Measurements from ENCODE around the gene MERTK.

MERTK gene

DNA sequence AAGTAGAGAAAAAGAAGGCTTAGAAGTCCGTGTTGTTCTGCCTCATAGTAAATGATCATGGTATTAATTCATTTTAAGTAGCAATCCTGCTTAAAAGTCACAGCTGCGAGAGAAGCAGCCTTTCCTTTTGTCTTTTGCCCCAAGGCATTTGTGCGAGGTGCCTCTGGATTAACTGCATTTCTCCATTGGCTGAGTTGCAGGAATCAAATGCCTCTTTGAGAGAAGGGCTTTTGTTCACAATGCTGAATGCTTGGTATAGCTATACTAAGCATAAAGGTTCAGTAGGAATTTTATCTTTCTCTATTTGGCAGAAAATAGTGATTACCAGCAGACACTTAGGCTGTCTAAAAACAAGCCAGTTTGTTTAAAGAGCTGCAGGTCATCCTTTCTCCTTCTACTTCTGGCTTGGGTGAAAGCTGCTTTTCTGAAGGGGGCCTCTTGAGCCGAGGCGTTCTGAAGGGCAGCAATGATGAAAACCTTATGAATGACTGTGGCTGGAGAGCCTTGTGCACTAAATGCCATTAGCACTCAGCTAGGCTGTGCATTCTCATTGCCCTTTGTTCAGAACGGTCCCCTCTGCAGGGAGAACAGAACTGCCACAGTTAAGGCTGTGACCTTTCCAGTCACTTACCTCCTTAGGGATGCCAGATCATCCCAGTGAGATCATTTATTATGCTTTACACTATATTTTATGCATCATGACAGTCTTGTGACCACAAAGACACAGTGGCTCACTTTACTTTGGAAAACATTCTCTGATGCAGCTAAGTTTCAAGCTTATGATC, 87.9 kb downstream of the MERTK start:
- H3K9ac ChIP-seq (ENCODE audit: low read depth, low read length): no peak overlapping the region
- H3K36me3 ChIP-seq (ENCODE audit: insufficient read depth, low read length): no peaks in the 10 kb centered on the region
- no peaks in the 10 kb centered on the region for H3K4me1 ChIP-seq (ENCODE audit: insufficient read depth, low read length)
- H3K9me3 ChIP-seq (ENCODE audit: control insufficient read depth, insufficient read depth, low read length): no peaks in the 10 kb centered on the region

DNA sequence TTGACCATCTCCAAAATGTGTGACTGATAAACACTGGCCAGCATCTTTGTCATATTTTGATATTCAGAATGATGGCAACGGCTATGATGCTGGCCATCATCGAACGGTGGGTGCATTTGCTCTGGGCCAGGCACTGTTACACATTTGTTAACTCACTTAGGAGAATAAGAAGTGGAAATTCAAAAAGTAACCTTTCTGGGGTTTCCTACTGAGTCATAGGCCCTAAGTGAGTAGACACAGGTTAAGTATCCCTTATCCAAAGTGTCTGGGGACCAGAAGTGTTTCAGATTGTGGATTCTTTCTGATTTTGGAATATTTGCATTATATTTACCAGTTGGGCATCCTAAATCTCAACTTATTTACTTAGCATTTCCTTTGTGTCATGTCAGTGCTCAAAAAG, 92.0 kb downstream of the MERTK start:
- Histone ChIP-seq H3K36me3 (ENCODE audit: insufficient read depth, low read length) (no peaks in the 10 kb centered on the region), H3K9me3 (ENCODE audit: control insufficient read depth, insufficient read depth, low read length) (no peaks in the 10 kb centered on the region), H3K4me1 (ENCODE audit: insufficient read depth, low read length) (no peaks in the 10 kb centered on the region), H3K9ac (ENCODE audit: low read depth, low read length) (no peak overlapping the region)

DNA sequence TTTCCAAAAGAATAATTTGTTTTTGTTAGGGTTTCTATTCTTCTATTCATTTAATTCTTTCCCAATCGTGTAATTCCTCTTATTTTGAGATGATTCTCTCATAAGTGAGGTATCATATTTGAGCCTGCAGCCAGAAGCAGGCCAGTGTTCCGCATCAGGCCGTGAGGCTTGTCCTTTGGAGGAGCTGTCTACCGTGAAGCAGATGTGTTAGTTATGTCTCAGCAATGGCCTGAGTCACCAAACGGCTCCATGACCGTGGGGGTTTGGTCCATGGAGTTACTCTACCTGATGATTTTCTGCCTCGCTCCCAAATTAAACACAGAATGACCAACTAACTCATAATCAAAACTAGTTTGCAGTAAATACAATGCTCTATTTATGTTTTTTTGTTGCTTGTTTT, 92.4 kb downstream of the MERTK start:
- no peak overlapping the region for H3K9ac ChIP-seq (ENCODE audit: low read depth, low read length)

DNA sequence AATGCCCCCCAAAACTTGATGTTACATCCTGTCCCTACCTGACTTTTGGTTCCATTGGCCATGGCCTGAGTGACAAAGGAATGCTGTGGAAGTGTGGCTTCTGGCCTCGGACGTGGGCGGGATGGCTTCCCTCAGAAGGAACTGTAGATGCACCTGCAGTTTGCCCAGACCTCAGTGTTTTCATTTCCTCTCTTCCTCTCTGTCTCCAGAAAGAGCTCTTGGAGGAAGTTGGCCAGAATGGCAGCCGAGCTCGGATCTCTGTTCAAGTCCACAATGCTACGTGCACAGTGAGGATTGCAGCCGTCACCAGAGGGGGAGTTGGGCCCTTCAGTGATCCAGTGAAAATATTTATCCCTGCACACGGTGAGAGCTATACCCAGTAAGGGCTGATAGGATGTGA, 95.6 kb downstream of the MERTK start:
- H3K9me3 ChIP-seq (ENCODE audit: control insufficient read depth, insufficient read depth, low read length): no peaks in the 10 kb centered on the region
- no peak overlapping the region for H3K9ac ChIP-seq (ENCODE audit: low read depth, low read length)
- no peaks in the 10 kb centered on the region for H3K4me1 ChIP-seq (ENCODE audit: insufficient read depth, low read length)
- H3K36me3 ChIP-seq (ENCODE audit: insufficient read depth, low read length): no peaks in the 10 kb centered on the region; the same call in 1 of the 2 replicates

More for the DNA sequence above, 92.4 kb downstream of the MERTK start:
- Histone ChIP-seq H3K4me1 (ENCODE audit: insufficient read depth, low read length) (no peaks in the 10 kb centered on the region), H3K9me3 (ENCODE audit: control insufficient read depth, insufficient read depth, low read length) (no peaks in the 10 kb centered on the region), H3K36me3 (ENCODE audit: insufficient read depth, low read length) (no peaks in the 10 kb centered on the region)

DNA sequence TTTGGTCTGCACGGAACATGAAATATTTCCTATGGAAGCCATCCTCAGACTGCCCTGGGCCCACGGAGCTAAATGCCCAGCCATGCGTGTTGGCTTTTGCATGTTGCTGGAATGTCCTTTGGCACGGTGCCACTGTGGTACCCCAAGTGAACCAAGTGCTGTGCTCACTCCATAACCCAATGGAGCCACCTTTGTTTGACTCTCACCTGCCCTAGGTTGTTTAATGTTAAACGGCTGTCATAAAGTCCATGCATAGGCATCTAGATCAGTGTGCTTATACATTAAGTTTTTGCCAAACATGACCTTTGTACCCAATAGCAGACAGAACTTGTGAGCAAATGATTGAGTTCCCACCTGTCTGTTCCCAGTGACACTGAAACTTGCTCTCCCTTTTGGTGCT, 96.7 kb downstream of the MERTK start:
- Histone ChIP-seq H3K9ac (ENCODE audit: low read depth, low read length) (no peak overlapping the region), H3K36me3 (ENCODE audit: insufficient read depth, low read length) (no peaks in the 10 kb centered on the region; the same call in 1 of the 2 replicates), H3K9me3 (ENCODE audit: control insufficient read depth, insufficient read depth, low read length) (no peaks in the 10 kb centered on the region), H3K4me1 (ENCODE audit: insufficient read depth, low read length) (no peaks in the 10 kb centered on the region)

DNA sequence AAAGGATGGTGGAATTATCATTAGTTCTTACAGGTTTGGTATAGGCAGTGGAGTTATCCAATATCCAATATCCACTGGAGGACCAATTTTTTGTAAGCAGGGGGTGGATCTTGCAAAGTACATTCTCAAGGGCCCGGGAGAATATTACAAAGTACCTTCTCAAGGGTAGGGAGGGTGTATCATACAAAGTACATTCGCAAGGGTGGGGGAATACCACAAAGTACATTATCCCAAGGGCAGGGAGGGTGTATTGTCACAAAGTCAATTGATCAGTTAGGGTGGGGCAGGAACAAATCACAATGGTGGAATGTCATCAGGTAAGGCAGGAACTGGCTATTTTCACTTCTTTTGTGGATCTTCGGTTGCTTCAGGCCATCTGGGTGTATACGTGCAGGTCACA, 101.4 kb downstream of the MERTK start:
- Histone ChIP-seq H3K4me1 (ENCODE audit: insufficient read depth, low read length) (no peaks in the 10 kb centered on the region), H3K9me3 (ENCODE audit: control insufficient read depth, insufficient read depth, low read length) (no peaks in the 10 kb centered on the region), H3K9ac (ENCODE audit: low read depth, low read length) (no peak overlapping the region), H3K36me3 (ENCODE audit: insufficient read depth, low read length) (no peaks in the 10 kb centered on the region; the same call in 1 of the 2 replicates)

DNA sequence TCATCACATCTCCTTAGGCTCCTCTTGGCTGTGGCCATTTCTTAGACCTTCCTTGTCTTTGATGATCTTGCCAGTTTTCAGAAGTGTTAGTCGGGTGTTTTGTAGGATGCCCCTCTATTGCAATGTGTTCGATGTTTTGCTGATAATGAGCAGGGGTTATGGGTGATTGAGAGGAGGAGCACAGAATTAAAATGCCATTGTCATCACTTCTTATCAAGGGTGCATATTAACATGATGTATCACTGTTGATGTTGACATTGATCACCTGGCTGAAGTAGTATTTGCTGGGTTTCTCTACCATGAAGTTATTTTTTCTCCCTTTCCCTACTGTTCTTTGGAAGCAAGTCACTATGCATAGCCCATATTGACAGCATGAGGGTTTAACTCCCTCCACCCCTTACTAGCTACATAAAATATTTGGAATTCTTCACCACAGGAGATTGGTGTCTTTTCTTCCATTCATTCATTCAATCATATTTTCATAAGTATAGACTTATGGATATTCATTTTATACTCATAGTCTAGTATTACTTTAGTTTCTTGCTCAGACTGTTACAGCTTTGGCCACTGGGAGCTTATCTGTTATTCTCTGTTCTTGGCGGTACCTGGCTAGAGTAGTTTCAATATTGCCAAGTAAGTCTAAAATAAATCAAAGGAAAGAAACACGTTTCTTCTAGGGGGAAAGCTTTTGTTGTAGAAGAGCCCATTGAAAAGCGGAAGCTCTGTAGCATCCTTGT, 102.2 kb downstream of the MERTK start:
- Histone ChIP-seq H3K36me3 (ENCODE audit: insufficient read depth, low read length) (no peaks in the 10 kb centered on the region; the same call in 1 of the 2 replicates), H3K9me3 (ENCODE audit: control insufficient read depth, insufficient read depth, low read length) (no peaks in the 10 kb centered on the region), H3K9ac (ENCODE audit: low read depth, low read length) (no peak overlapping the region), H3K4me1 (ENCODE audit: insufficient read depth, low read length) (no peaks in the 10 kb centered on the region)

DNA sequence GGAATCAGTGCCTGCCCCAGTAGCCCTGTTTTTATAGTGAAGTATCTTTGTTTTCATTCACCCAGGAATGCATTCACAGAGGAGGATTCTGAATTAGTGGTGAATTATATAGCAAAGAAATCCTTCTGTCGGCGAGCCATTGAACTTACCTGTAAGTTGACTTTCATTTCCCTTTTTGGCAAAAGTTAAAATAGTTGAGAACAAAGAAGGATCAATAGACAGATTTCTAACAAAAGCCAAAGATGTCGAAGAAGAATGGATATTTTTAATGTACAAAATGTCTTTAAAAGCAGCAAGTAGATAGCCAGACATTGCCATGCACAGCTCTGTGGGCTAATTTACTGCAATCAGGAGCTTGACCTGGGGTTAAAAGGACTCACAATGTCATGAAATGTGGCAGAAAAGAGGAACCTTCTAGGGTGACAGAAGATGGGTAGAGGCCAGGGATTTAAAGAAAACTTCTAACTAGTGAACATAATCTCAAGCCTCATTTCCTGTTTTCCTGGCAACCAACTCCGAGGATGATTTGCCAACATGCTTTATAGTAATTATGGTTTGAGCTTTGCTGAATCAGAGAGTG, 102.8 kb downstream of the MERTK start:
- Histone ChIP-seq H3K9me3 (ENCODE audit: control insufficient read depth, insufficient read depth, low read length) (no peaks in the 10 kb centered on the region), H3K4me1 (ENCODE audit: insufficient read depth, low read length) (no peaks in the 10 kb centered on the region), H3K36me3 (ENCODE audit: insufficient read depth, low read length) (no peaks in the 10 kb centered on the region; the same call in 1 of the 2 replicates), H3K9ac (ENCODE audit: low read depth, low read length) (no peak overlapping the region)

DNA sequence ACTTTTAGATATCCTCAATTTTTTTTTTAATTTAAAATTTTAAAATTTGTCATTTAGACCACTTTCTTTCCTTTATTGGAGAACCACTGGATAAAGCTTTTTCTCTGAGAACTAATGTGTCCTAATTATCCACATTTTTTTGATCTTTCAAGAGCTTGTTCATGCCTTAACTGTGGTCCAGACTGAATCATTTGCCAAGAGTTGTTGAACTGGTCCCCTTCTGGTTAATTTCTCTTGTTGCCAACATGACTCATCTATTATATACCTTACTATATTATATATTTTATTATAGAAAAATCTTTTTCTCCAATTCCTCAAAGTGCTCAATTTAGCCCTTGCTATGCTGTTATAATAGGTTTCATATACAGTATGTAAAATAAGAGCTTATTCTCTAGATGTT, 103.5 kb downstream of the MERTK start:
- no peaks in the 10 kb centered on the region; the same call in 1 of the 2 replicates for H3K36me3 ChIP-seq (ENCODE audit: insufficient read depth, low read length)
- H3K4me1 ChIP-seq (ENCODE audit: insufficient read depth, low read length): no peaks in the 10 kb centered on the region
- no peaks in the 10 kb centered on the region for H3K9me3 ChIP-seq (ENCODE audit: control insufficient read depth, insufficient read depth, low read length)
- H3K9ac ChIP-seq (ENCODE audit: low read depth, low read length): no peak overlapping the region

DNA sequence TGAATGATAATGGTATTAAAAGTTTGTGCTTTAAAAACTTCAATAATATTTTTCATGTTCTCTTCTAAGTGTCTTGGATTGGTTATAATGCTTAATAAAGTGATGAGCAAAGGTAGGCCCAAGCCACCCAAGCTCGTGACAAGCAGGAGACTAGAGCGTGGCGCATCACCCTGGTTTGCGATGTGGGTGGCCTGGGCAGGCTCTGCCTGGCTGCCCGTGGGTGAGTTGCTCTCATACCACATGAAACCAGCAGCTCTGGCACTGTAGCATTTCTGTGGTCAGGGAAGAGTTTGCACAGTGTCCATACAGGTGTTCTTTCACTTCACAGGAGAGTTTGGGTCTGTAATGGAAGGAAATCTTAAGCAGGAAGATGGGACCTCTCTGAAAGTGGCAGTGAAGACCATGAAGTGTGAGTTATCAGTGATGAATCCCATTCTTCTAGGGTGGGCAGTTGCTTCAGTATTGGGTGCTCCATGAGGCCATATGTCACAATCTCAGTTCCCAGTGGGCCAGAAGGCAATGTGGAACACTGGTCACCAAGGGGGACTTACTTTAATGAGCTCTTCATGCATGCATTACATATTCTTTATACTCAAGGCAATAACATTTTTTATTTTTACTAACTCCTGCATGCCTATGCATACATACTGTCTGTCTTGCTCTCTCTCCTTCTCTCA, 105.3 kb downstream of the MERTK start:
- Histone ChIP-seq H3K4me1 (ENCODE audit: insufficient read depth, low read length) (no peaks in the 10 kb centered on the region), H3K9me3 (ENCODE audit: control insufficient read depth, insufficient read depth, low read length) (no peaks in the 10 kb centered on the region), H3K9ac (ENCODE audit: low read depth, low read length) (no peak overlapping the region), H3K36me3 (ENCODE audit: insufficient read depth, low read length) (no peaks in the 10 kb centered on the region)

DNA sequence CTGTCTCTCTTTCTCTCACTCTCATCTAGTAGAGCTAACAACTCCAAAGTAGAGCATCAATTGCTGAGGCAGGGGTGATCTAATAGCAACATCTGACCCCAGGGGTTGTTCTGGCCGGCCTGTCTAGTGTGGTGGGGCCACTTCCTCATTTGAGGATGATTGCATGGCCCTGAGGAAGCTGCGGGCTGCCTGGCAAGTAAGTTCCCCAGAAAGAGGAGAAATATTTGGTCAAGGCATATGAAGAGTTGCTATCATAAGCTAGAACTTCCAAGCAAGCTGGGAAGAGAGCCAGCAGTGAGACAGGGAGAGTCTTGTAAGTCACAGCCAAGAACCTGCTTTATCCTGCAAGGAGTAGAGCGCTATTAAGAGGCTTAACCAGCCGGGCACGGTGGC, 105.8 kb downstream of the MERTK start:
- Histone ChIP-seq H3K9ac (ENCODE audit: low read depth, low read length) (no peak overlapping the region), H3K9me3 (ENCODE audit: control insufficient read depth, insufficient read depth, low read length) (no peaks in the 10 kb centered on the region), H3K4me1 (ENCODE audit: insufficient read depth, low read length) (no peaks in the 10 kb centered on the region), H3K36me3 (ENCODE audit: insufficient read depth, low read length) (no peaks in the 10 kb centered on the region)

DNA sequence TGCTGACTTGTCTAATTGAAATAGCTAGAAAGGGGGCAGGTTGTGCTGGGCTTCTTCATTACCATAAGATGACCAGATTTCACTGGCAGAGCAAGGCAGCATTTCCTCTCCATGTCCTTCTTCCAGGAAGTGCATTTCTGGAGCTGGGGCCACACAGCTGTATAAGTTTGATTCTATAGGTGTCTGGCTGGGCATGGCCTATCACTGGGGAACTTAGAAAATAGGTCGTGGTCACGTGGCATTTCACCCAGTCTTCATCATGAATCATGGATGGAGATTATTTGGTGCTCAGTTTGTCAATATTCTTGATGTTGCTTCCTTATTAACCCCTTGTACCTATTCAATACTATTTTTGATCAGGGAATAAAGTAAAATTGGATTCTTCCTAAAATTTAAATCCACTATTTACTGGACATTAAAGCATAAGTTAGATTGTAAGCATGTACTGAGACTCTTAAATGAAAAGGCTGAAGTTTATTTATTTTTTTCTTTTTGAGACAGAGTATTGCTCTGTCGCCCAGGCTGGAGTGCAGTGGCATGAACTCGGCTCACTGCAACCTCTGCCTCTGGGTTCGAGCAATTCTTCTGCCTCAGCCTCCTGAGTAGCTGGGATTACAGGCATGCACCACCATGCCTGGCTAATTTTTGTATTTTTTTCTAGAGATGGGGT, 107.1 kb downstream of the MERTK start:
- H3K36me3 ChIP-seq (ENCODE audit: insufficient read depth, low read length): no peaks in the 10 kb centered on the region; the same call in 1 of the 2 replicates
- H3K9me3 ChIP-seq (ENCODE audit: control insufficient read depth, insufficient read depth, low read length): no peaks in the 10 kb centered on the region
- H3K9ac ChIP-seq (ENCODE audit: low read depth, low read length): no peak overlapping the region
- no peaks in the 10 kb centered on the region for H3K4me1 ChIP-seq (ENCODE audit: insufficient read depth, low read length)

DNA sequence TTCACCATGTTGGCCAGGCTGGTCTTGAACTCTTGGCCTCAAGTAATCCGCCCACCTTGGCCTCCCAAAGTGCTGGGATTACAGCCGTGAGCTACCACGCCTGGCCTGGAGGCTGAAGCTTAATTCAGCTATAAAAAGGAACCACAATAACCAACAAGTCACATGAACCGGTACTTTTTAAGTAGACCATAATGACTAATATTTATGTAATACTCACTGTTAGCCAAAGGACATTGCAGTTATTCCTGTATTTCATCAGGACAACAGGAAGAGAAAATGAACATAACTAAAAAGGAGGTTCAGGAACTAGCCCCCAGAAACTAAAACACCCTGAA, 107.6 kb downstream of the MERTK start:
- no peaks in the 10 kb centered on the region for H3K9me3 ChIP-seq (ENCODE audit: control insufficient read depth, insufficient read depth, low read length)
- H3K36me3 ChIP-seq (ENCODE audit: insufficient read depth, low read length): no peaks in the 10 kb centered on the region; the same call in 1 of the 2 replicates
- H3K4me1 ChIP-seq (ENCODE audit: insufficient read depth, low read length): no peaks in the 10 kb centered on the region
- H3K9ac ChIP-seq (ENCODE audit: low read depth, low read length): no peak overlapping the region

DNA sequence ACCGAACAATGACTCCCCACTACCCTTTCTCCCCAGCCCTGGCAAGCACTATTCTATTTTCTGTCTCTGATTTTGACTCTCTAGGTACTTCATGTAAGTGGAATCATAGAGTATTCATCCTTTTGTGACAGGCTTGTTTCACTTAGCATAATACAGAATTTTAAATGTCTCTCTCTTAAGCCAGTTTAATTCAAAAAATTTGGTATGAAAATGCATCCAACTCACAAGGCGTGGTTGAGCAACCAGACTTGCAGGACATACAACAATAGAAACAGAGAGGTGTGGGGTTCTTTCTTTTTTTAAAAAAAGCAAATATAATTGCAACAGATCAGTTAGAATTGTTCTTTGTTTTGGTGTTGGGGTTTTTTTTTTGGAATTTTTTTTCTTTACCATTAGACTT, 109.1 kb downstream of the MERTK start:
- Histone ChIP-seq H3K36me3 (ENCODE audit: insufficient read depth, low read length) (no peaks in the 10 kb centered on the region; the same call in 1 of the 2 replicates), H3K4me1 (ENCODE audit: insufficient read depth, low read length) (no peaks in the 10 kb centered on the region), H3K9ac (ENCODE audit: low read depth, low read length) (no peak overlapping the region), H3K9me3 (ENCODE audit: control insufficient read depth, insufficient read depth, low read length) (no peaks in the 10 kb centered on the region)
